GM12878 (cell line): Measurements from ENCODE around the gene GRK5. TPM values are rescaled to one million over a fixed set of nuclear protein-coding genes. Genes with fewer than 3 reads are reported as not detected.

Source experiments
- ATAC-seq: fragments of 200-7000 bp; cut with Tn5 transposase; 3 replicates; pipeline ENCODE4 v1.9.1; 2020; ENCODE audit warnings: mild to moderate bottlenecking, moderate library complexity
- BruUV-seq: library from RNA; stranded (reverse); fragments of 400-500 nt; replicated peaks from 2 replicates; lab custom pipeline; 2021; lab: Mats Ljungman, UMichigan
- CTCF ChIA-PET: fragments of 300-600 bp; sonication (Branson Sonifier 250); formaldehyde crosslinking; extraction: SDS; loops from one replicate; lab custom pipeline; 2021; ENCODE audit warnings: inconsistent platforms; lab: Yijun Ruan, JAX
- POLR2A ChIA-PET: fragments of 350-600 bp; formaldehyde crosslinking; extraction: SDS; loops from one replicate; lab custom pipeline; 2021; ENCODE audit warnings: inconsistent platforms; lab: Charles Lee
- RAD21 ChIA-PET: fragments of 300-600 bp; sonication (Branson Sonifier 250); formaldehyde crosslinking; loops from one replicate; lab custom pipeline; 2023; ENCODE audit warnings: antibody characterized with exemption; ENCODE audit not compliant: unreplicated experiment; lab: Charles Lee
- SMC1A ChIA-PET: fragments of 300-600 bp; sonication (Branson Sonifier 250); formaldehyde crosslinking; loops from one replicate; lab custom pipeline; 2023; ENCODE audit not compliant: unreplicated experiment, uncharacterized antibody; lab: Charles Lee
- DNase-seq: peaks from one replicate; pipeline ENCODE4 v3.0.0-alpha.2; 2011; ENCODE audit warnings: low read depth, low spot score
- FAIRE-seq: peaks from 3 replicates; lab custom pipeline; 2011; peaks lifted over from hg19 to GRCh38; lab: Jason Lieb, UNC
- H2AFZ ChIP-seq: 2 replicates; pipeline ENCODE4 v1.6.0; 2011; ENCODE audit warnings: low read depth, low read length, control low read depth; ENCODE audit not compliant: control insufficient read depth
- H3K27ac ChIP-seq: 2 replicates; pipeline ENCODE4 v1.5.1; 2011; ENCODE audit warnings: control low read depth; ENCODE audit not compliant: control insufficient read depth, insufficient read depth
- H3K27me3 ChIP-seq, 2 experiments: replicated peaks in 1 of 2; 2 replicates each; pipeline versions ENCODE4 v1.6.0 to v1.6.1; 2011; ENCODE audit warnings: low read length in 1 of 2; ENCODE audit not compliant: control insufficient read depth in 2 of 2, insufficient read depth in 2 of 2
- H3K36me3 ChIP-seq, 2 experiments: 2 replicates each; pipeline ENCODE4 v1.5.1; 2011; ENCODE audit warnings: low read length in 1 of 2; ENCODE audit not compliant: control insufficient read depth in 2 of 2, insufficient read depth in 2 of 2
- H3K4me1 ChIP-seq: 2 replicates; pipeline ENCODE4 v1.6.1; 2011; ENCODE audit warnings: mild to moderate bottlenecking, low read length, moderate library complexity, mixed read lengths; ENCODE audit not compliant: control insufficient read depth, insufficient read depth
- H3K4me2 ChIP-seq: 2 replicates; pipeline ENCODE4 v1.6.0; 2011; ENCODE audit warnings: control low read depth; ENCODE audit not compliant: control insufficient read depth, insufficient read depth
- H3K4me3 ChIP-seq: fragments of 200-600 bp; sonication (generic); 2 replicates; pipeline ENCODE4 v1.5.1; 2016
- H3K79me2 ChIP-seq: 2 replicates; pipeline ENCODE4 v1.6.0; 2011; ENCODE audit warnings: low read length; ENCODE audit not compliant: control insufficient read depth, insufficient read depth
- H3K9ac ChIP-seq: 2 replicates; pipeline ENCODE4 v1.8.0; 2011; ENCODE audit warnings: low read length, control low read depth, mixed read lengths; ENCODE audit not compliant: control insufficient read depth, insufficient read depth
- H3K9me3 ChIP-seq: replicated peaks from 3 replicates; pipeline ENCODE4 v1.5.1; 2011; ENCODE audit warnings: mild to moderate bottlenecking, low read length; ENCODE audit not compliant: control insufficient read depth, insufficient read depth
- H4K20me1 ChIP-seq: 2 replicates; pipeline ENCODE4 v1.6.0; 2011; ENCODE audit not compliant: control insufficient read depth, insufficient read depth
- ATF7 ChIP-seq: fragments of 450-650 bp; IDR thresholded peaks from 2 replicates; pipeline ENCODE4 v1.6.1; 2016; ENCODE audit warnings: low read depth, mild to moderate bottlenecking
- CHD4 ChIP-seq: fragments of 200-600 bp; sonication (generic); IDR thresholded peaks from 2 replicates; pipeline ENCODE4 v1.6.1; 2016; ENCODE audit warnings: mild to moderate bottlenecking
- CREB1 ChIP-seq: IDR thresholded peaks from 2 replicates; pipeline ENCODE4 v1.6.1; 2012; ENCODE audit warnings: low read depth, mild to moderate bottlenecking, inconsistent platforms
- HDGF ChIP-seq: fragments of 450-650 bp; IDR thresholded peaks from 2 replicates; pipeline ENCODE4 v1.6.1; 2016; ENCODE audit warnings: antibody characterized with exemption
- IKZF2 ChIP-seq, 2 experiments: fragments of 450-650 bp; IDR thresholded peaks; 2 replicates each; pipeline ENCODE4 v1.6.1; 2017; ENCODE audit warnings: mild to moderate bottlenecking in 2 of 2, moderate library complexity in 2 of 2
- NFIC ChIP-seq: IDR thresholded peaks from 2 replicates; pipeline ENCODE4 v1.6.1; 2012; ENCODE audit warnings: low read depth, mild to moderate bottlenecking, inconsistent platforms, low read length, moderate library complexity
- POLR2AphosphoS5 ChIP-seq: IDR thresholded peaks from 2 replicates; pipeline ENCODE4 v1.6.1; 2011; ENCODE audit warnings: mild to moderate bottlenecking, low read length, inconsistent platforms
- SRF ChIP-seq, 2 experiments: IDR thresholded peaks; 2 replicates each; pipeline ENCODE4 v1.6.1; 2011; ENCODE audit warnings: low read depth in 2 of 2, low read length in 2 of 2, mild to moderate bottlenecking in 1 of 2, moderate library complexity in 1 of 2
- USF1 ChIP-seq: IDR thresholded peaks from 2 replicates; pipeline ENCODE4 v1.6.1; 2011; ENCODE audit warnings: borderline replicate concordance, low read depth, mild to moderate bottlenecking, moderate library complexity, mixed read lengths, low read length; ENCODE audit not compliant: insufficient read depth; ENCODE audit errors: extremely low read length
- WGBS: methylation state at CpG from one replicate; pipeline ENCODE4 v1.1.6; 2016; ENCODE audit warnings: low lambda C conversion rate; ENCODE audit not compliant: insufficient replicate concordance, insufficient coverage; ENCODE audit errors: missing lambda C conversion rate; 5-methylcytosine and 5-hydroxymethylcytosine counted together
- in situ Hi-C: fragments of 300-500 bp; cut with MboI; formaldehyde crosslinking; loops from 9 replicates; pipeline ENCODE4 v1.14.3; 2018; ENCODE audit warnings: mixed read lengths
- intact Hi-C: fragments of 100-400 bp; cut with micrococcal nuclease; formaldehyde crosslinking; loops from one replicate; pipeline ENCODE4 v1.14.2; 2022; ENCODE audit not compliant: unreplicated experiment
- polyA plus RNA-seq, 11 experiments: library from polyadenylated mRNA; depleted of rRNA in 4 of 11; unstranded in 6 of 11; stranded (reverse) in 5 of 11; fragments of >200 nt; fragmentation: Nextera tagmentation in 4 of 11; fragmentation: Illumina TruSeq in 1 of 11; extraction: Ambion mirVana in 4 of 11; extraction: Trizol in 1 of 11; gene quantifications; 1 replicate in 1 of 11; 2 replicates in 10 of 11; pipeline versions ENCODE4 v1.2.1 to v1.2.3, GENCODE V29; 2011 to 2016; ENCODE audit warnings: inconsistent platforms in 2 of 11, missing spikeins in 2 of 11, low read depth in 1 of 11
- total RNA-seq, 4 experiments: library from RNA; depleted of rRNA in 3 of 4; stranded (reverse); fragments of >200 nt in 3 of 4; fragmentation: Illumina TruSeq in 1 of 4; extraction: Trizol in 1 of 4; gene quantifications; 2 replicates each; pipeline versions ENCODE4 v1.2.1 to v1.2.3, GENCODE V29; 2013 to 2021
- TF ChIP-seq, protein P1 (sequence below): IDR thresholded peaks from 2 replicates; pipeline ENCODE4 v1.6.1; 2012; ENCODE audit warnings: low read depth, low read length, improper control_type of control experiment
- TF ChIP-seq, protein P2 (sequence below): fragments of 450-650 bp; IDR thresholded peaks from 2 replicates; pipeline ENCODE4 v1.6.1; 2017; ENCODE audit warnings: mild to moderate bottlenecking, moderate library complexity

GRK5 gene
- total and polyA plus RNA-seq, 10 of the 15 experiments (the other 5 are each of a cell fraction or from before 2014, with no cell fraction given), result 0.11 to 22.1 (median 10.0) TPM

GRCh38 chr10:119426699-119427098 is 219.3 kb downstream of the GRK5 start:
- ATAC-seq (no peak), FAIRE-seq (no peak), DNase-seq (no peak)
- 97% methylated on average over 5 of the region's 5 CpGs for WGBS
- Histone ChIP-seq H3K4me1 (no peaks in the 10 kb centered on the region), H3K9me3 (no peaks in the 10 kb centered on the region; the same call in 2 of the 3 replicates), H3K36me3 (peaks cover 12 to 14% of the 10 kb centered on the region in 2 experiments), H4K20me1 (no peaks in the 10 kb centered on the region), H3K27ac (no peak overlapping the region), H3K9ac (no peak overlapping the region), H3K4me3 (no peak overlapping the region), H2AFZ (no peak overlapping the region), H3K4me2 (no peak overlapping the region), H3K27me3 (no peaks in the 10 kb centered on the region), H3K79me2 (no peaks in the 10 kb centered on the region)
- ChIA-PET CTCF (no interaction called here), RAD21 (no interaction called here), SMC1A (no interaction called here), POLR2A (no interaction called here)
- TF ChIP-seq NFIC (no peak), HDGF (0 out of 2 replicates have a peak, but pooled peaks have one; percentile 36)
- in situ Hi-C loops (no loop called here), intact Hi-C loops (no loop called here)
- no TSS peak for BruUV-seq

DNA sequence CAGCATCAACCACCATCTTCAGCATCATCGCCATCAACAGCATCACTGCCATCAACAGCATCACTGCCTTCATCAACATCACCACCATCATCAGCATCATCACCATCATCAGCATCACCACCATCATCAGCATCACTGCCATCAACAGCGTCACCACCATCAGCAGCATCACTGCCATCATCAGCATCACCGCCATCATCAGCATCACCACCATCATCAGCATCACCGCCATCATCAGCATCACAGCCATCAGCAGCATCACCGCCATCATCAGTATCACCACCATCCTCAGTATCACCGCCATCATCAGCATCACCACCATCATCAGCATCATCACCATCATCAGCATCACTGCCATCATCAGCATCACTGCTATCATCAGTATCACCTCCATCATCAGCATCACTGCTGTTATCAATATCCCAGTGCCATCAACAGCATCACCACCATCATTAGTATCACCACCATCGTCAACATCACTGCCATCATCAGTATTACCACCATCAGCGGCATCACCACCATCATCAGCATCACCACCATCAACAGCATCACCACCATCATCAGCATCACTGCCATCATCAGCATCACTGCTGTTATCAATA is 220.0 kb downstream of the GRK5 start:
- no peaks in the 10 kb centered on the region for H3K27me3 ChIP-seq
- H3K27ac ChIP-seq, result no peak overlapping the region
- FAIRE-seq (no peak), DNase-seq (no peak), ATAC-seq (no peak)
- ChIA-PET CTCF (no interaction called here), SMC1A (no interaction called here), RAD21 (no interaction called here), POLR2A (no interaction called here)
- no peak overlapping the region for H2AFZ ChIP-seq
- no peaks in the 10 kb centered on the region for H3K79me2 ChIP-seq
- H3K9ac ChIP-seq, result no peak overlapping the region
- BruUV-seq, result no TSS peak
- 96% methylated on average over 8 of the region's 8 CpGs for WGBS
- intact Hi-C loops (no loop called here), in situ Hi-C loops (no loop called here)
- H4K20me1 ChIP-seq, result no peaks in the 10 kb centered on the region
- H3K4me1 ChIP-seq, result no peaks in the 10 kb centered on the region
- H3K9me3 ChIP-seq, result no peaks in the 10 kb centered on the region; the same call in 2 of the 3 replicates
- no peak overlapping the region for H3K4me3 ChIP-seq
- H3K4me2 ChIP-seq, result no peak overlapping the region
- H3K36me3 ChIP-seq, result peaks cover 12 to 14% of the 10 kb centered on the region in 2 experiments
- TF ChIP-seq SRF (IDR thresholded peaks at IDR 0.05; ENCODE audit: low read depth in 2 of 2, low read length in 2 of 2) (no peak), POLR2AphosphoS5 (no peak), CHD4 (no peak), CREB1 (no peak), USF1 (no peak), IKZF2 (IDR thresholded peaks at IDR 0.05) (no peak), ATF7 (no peak)
- TF ChIP-seq, protein P1, sequence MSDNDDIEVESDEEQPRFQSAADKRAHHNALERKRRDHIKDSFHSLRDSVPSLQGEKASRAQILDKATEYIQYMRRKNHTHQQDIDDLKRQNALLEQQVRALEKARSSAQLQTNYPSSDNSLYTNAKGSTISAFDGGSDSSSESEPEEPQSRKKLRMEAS, result no peak
- TF ChIP-seq, protein P2, sequence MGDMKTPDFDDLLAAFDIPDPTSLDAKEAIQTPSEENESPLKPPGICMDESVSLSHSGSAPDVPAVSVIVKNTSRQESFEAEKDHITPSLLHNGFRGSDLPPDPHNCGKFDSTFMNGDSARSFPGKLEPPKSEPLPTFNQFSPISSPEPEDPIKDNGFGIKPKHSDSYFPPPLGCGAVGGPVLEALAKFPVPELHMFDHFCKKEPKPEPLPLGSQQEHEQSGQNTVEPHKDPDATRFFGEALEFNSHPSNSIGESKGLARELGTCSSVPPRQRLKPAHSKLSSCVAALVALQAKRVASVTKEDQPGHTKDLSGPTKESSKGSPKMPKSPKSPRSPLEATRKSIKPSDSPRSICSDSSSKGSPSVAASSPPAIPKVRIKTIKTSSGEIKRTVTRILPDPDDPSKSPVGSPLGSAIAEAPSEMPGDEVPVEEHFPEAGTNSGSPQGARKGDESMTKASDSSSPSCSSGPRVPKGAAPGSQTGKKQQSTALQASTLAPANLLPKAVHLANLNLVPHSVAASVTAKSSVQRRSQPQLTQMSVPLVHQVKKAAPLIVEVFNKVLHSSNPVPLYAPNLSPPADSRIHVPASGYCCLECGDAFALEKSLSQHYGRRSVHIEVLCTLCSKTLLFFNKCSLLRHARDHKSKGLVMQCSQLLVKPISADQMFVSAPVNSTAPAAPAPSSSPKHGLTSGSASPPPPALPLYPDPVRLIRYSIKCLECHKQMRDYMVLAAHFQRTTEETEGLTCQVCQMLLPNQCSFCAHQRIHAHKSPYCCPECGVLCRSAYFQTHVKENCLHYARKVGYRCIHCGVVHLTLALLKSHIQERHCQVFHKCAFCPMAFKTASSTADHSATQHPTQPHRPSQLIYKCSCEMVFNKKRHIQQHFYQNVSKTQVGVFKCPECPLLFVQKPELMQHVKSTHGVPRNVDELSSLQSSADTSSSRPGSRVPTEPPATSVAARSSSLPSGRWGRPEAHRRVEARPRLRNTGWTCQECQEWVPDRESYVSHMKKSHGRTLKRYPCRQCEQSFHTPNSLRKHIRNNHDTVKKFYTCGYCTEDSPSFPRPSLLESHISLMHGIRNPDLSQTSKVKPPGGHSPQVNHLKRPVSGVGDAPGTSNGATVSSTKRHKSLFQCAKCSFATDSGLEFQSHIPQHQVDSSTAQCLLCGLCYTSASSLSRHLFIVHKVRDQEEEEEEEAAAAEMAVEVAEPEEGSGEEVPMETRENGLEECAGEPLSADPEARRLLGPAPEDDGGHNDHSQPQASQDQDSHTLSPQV, result no peak
